Cardiac muscle cell (in vitro differentiated cells and primary cell): Measurements from ENCODE around the gene PPEF1. TPM values are rescaled to one million over a fixed set of nuclear protein-coding genes. Genes with fewer than 3 reads are reported as not detected.

ENCODE experiments used
- DNase-seq, 2 donors: peaks; one replicate each; pipeline versions ENCODE4 v3.0.0 to v3.0.0-alpha.2; 2010 to 2017; ENCODE audit warnings: low read depth in 1 of 2, low spot score in 1 of 2
- H3K27ac ChIP-seq: fragments of 200-600 bp; sonication (generic); 2 replicates; pipeline ENCODE4 v1.5.1; 2016
- H3K27me3 ChIP-seq: fragments of 200-600 bp; sonication (generic); 2 replicates; pipeline ENCODE4 v1.6.0; 2016; ENCODE audit warnings: control low read depth
- H3K36me3 ChIP-seq: fragments of 200-600 bp; sonication (generic); 2 replicates; pipeline ENCODE4 v1.5.1; 2016; ENCODE audit warnings: control low read depth
- H3K4me1 ChIP-seq: fragments of 200-600 bp; sonication (generic); 2 replicates; pipeline ENCODE4 v1.8.1; 2017; ENCODE audit warnings: low read depth, mild to moderate bottlenecking, mixed run types
- H3K4me3 ChIP-seq: fragments of 200-600 bp; sonication (generic); 2 replicates; pipeline ENCODE4 v1.5.1; 2016; ENCODE audit warnings: mild to moderate bottlenecking
- H3K9me3 ChIP-seq: fragments of 200-600 bp; sonication (generic); 2 replicates; pipeline ENCODE4 v1.5.1; 2017; ENCODE audit warnings: low read depth, mild to moderate bottlenecking, control low read depth
- CTCF ChIP-seq: IDR thresholded peaks from 2 replicates; pipeline ENCODE4 v1.5.1; 2012; ENCODE audit warnings: low read depth, mild to moderate bottlenecking, low read length
- polyA plus RNA-seq: library from polyadenylated mRNA; unstranded; fragments of >200 nt; fragmentation: Nextera tagmentation; extraction: Ambion mirVana; gene quantifications from 2 replicates; pipeline ENCODE4 v1.2.1, GENCODE V29; 2016
- total RNA-seq: library from RNA; depleted of rRNA; stranded (reverse); fragments of >200 nt; gene quantifications from 2 replicates; pipeline ENCODE4 v1.2.3, GENCODE V29; 2016

PPEF1 gene
- total and polyA plus RNA-seq, 2 experiments from 2014 or later = 0.30 TPM; not detected in 1

- Histone ChIP-seq H3K4me3 (no peak overlapping the region), H3K27me3 (no peaks in the 10 kb centered on the region), H3K36me3 (no peaks in the 10 kb centered on the region), H3K9me3 (no peaks in the 10 kb centered on the region), H3K27ac (no peak overlapping the region), H3K4me1 (no peaks in the 10 kb centered on the region)
- DNase-seq = no peak
- no peak for TF ChIP-seq CTCF
Measured at GRCh38 chrX:18872621-18873020, 165.2 kb downstream of the PPEF1 start.

- no peaks in the 10 kb centered on the region for H3K9me3 ChIP-seq
- H3K27ac ChIP-seq = no peak overlapping the region
- H3K4me3 ChIP-seq = no peak overlapping the region
- H3K4me1 ChIP-seq = no peaks in the 10 kb centered on the region
- DNase-seq = peak in 1 of 2 donors; percentile 72
- H3K27me3 ChIP-seq = no peaks in the 10 kb centered on the region
- no peaks in the 10 kb centered on the region for H3K36me3 ChIP-seq
- TF ChIP-seq CTCF = no peak
Measured at GRCh38 chrX:18873189-18873791, 165.8 kb downstream of the PPEF1 start.

GRCh38 chrX:18873836-18874235 is 166.4 kb downstream of the PPEF1 start:
- Histone ChIP-seq H3K9me3 (no peaks in the 10 kb centered on the region), H3K4me3 (no peak overlapping the region), H3K27me3 (no peaks in the 10 kb centered on the region), H3K36me3 (no peaks in the 10 kb centered on the region), H3K4me1 (no peaks in the 10 kb centered on the region), H3K27ac (no peak overlapping the region)
- no peak for DNase-seq
- TF ChIP-seq CTCF = no peak

GRCh38 chrX:18874560-18875255 is 167.3 kb downstream of the PPEF1 start:
- DNase-seq = no peak
- H3K36me3 ChIP-seq = no peaks in the 10 kb centered on the region
- no peaks in the 10 kb centered on the region for H3K4me1 ChIP-seq
- no peak overlapping the region for H3K4me3 ChIP-seq
- no peak overlapping the region for H3K27ac ChIP-seq
- H3K27me3 ChIP-seq = no peaks in the 10 kb centered on the region
- no peaks in the 10 kb centered on the region for H3K9me3 ChIP-seq
- TF ChIP-seq CTCF = no peak

- DNase-seq = no peak
- no peaks in the 10 kb centered on the region for H3K36me3 ChIP-seq
- no peaks in the 10 kb centered on the region for H3K9me3 ChIP-seq
- no peaks in the 10 kb centered on the region for H3K4me1 ChIP-seq
- no peak for TF ChIP-seq CTCF
- no peak overlapping the region for H3K4me3 ChIP-seq
- H3K27ac ChIP-seq = no peak overlapping the region
- no peaks in the 10 kb centered on the region for H3K27me3 ChIP-seq
Measured at GRCh38 chrX:18875256-18875878, 167.9 kb downstream of the PPEF1 start.
